Inflammatory macrophage treated with lipopolysaccharide for 1 hour (primary cell): ENCODE measurements around the gene TRIB2.

Source experiments
- DNase-seq, 2 donors: peaks; one replicate each; pipeline ENCODE4 v3.0.0-alpha.2; 2020 to 2022

The TRIB2 gene

DNA sequence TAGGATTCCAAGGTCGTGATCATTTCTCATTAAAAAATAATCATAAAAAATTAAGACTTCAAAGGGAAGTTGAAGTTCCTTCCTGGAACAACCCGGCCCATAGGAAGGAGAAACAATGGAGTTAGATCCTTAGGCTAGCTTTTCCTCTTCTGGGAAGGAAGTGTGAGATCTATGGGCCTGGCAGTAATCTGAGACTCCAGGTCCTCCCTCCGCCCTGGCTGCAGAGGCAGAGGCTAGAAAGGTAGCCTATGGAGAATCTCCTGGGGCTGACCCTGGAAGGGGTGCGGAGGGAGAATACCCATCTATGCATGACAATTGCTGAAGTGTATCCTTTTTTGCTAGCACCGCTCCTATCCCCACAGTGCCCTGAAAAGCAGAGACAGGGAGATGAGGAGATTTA lies 37.9 kb downstream of the TRIB2 start:
- no peak for DNase-seq

DNA sequence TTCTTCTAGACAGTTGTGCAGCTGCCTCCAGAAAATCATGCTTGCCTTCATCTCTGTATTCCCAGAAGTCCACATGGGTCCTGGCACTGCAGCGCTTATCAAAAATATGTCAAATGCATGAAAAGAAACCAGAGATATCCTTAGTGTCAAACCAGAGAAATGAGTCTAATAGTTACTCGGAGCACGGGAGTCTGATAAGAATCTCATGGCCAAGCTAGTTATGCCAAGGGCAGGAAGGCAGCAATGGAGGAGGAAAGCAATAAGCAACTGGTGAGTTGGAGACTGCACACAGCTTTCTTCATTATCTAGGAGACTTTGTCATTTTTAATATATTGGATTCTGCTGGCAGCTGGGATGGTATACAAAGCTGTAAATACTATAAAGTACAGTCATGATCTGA lies 38.6 kb downstream of the TRIB2 start:
- no peak for DNase-seq

DNA sequence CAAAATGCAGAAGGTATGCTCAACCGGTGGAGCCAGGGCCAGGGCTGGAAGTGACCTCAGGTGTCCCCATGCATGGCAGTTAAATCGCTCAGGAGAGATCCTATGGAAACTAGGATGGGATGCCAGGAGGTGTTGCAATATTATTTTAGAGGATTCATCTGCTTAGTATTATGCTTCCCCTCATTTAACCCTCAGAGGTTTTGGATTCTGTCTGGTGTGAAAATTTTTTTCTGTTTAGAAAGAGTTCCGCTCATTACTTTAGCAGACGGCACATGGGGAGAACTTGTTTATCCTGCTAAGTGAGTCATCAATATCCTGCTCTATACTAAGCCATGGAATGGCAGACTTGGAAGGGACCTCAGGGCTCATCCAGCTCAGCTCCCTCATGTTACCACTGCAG lies 42.5 kb downstream of the TRIB2 start:
- no peak for DNase-seq

DNA sequence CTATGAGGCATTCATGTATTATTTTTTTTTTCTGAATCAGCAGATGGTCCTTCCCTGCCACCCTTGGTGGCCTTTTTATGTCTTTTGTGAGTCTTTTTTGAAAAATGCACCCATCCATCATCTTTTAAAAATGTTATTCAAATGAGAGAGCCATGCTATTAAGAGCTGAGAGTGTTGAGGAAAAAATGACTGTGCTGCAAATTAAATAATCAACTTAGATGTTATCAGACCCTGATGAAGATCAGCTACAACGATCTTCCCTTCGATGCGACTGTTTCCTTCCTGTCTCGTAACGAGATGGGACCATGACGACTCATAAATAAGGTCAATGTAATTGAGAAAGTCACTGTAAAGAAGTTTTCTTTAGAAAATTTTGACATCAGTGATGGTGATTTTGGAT lies 44.4 kb downstream of the TRIB2 start:
- no peak for DNase-seq

DNA sequence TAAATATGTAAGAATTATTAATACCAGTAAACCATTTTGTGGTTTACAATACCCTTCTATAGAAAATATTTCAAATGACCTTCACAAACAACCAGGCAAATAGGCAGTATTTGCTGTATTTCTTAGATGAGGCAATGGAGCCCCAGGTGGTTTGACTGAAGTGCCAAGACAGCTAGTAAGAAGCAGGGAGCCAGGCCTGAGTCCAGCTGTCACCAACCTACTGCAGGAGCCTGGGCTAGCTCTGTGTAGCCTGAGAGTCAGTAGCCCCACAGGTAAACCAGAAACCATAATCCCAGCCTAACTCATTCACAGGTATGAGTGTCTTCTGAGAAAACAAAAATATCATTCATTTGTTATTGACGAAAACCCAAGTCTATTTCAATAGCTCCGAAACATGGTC lies 45.6 kb downstream of the TRIB2 start:
- DNase-seq, result no peak

DNA sequence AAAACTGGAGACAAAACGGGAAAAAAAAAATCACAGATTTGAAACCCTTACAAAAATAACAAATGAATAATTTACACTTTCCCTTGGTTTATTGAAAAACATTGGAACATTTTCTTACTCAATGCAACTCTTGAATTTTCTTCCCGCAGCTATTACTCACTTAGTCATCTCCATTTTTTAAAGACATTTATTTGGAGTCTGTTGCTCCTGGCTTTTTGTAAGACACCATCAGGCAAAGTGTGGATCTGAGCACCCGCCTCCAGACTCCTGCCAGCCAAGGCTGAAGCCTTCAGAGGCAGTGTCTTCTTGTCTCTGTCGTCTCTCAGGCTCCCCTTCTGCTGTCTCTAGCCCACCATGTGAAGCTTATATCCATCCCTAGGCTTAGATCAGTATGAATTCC lies 46.2 kb downstream of the TRIB2 start:
- DNase-seq, result no peak

DNA sequence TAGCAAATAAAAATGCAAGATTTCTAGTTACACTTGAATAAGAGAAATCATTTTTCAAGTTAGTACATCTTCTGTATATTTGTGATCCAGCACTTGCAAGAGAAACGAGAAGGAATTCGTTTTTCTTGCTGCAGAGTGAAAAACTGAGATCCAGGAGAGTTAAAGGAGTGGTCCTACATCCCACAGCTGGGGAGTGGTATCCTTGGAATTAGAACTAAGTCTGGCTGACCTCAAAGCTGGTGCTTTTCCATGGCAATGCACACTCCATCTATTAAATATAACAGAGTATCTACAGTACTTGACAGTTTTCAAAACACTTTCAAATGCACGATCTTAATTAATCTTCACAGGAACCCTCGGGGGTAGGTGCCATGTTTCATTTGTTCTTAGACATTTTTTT lies 46.8 kb downstream of the TRIB2 start:
- no peak for DNase-seq

DNA sequence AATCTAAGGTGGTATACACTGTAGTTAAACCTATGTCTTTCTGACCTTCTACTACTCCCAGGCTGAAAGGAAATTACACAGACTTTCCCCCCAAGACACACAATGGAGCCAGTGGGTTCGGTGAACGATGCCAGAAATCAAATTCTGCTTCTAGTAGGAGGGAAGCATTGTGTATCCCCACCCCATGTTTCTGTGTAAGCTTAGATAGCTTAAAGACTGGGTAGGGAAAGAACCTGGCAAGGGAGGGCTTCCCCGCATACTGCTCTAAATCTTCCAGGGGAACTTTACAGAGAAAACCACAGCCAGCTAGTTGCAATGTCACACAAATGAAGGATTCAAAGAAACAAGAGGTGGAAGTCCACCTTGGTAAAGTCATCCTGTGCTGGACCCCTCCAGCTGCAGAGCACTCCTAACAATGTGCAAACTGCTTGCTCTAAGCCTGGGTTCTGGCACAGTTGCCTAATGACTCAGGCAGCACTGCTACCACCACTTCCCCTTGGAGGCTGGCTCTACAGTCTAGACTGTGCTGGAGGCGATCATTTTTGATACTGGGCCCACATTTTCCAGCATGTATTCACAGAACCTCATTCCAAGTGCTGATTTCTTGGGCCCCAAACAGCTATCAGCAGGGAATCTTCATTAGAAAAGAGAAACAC lies 47.5 kb downstream of the TRIB2 start:
- DNase-seq, result no peak

DNA sequence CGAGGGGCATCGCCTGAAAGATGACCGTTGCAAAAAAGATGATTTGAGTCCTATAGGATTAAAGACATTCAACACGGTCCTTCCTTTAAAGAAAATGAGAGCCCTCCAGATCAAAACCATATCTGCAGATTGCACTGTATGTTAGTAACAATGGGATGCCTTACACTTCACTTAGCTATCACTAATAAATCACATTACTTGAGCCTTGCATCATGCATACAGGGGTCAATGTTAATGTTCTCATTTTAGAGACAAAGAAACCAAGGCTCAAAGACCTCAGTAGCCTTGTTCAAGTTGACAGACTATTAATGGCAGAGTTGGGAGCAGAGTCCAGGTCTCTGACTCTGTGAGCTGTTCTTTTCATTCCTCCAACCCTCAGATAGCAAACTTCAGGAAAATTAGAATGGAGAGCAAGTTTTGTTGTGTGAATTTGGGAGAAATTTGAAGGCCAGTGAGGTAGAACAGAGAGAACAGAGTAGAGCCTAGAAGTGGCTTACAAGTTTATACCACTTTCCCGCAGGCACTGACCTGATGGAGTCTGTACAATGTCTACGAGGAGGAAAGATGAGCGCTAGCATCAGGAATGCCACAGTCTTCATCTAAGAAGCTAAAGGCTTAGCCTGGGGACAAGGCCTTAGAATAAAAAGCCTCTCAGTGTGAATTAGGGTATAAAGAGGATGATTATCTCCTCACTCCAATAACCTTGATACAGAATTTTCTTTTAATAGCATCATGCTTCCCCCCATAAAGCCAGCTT lies 48.3 kb downstream of the TRIB2 start:
- no peak for DNase-seq

DNA sequence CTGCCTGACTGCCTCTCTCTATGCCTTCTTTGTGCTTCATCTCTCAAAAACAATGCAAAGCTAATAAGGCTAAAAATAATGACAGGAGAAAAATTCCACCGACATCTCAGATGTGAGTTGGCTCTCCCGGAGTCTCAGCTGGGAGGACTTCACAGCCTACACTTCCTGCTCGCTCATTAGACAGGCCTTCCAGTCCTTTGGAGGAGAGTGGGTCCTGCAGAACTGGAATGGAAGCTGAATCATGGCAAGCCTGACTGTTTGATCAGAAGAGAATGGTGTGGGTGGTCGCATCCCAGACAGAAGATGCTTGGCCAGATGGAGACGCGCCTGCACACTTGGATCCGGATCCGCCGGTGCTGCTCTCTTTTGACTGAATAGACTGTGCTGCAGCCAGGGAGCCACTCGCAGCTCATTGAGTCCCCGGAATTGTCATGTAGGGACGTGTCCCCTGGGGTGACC lies 49.7 kb downstream of the TRIB2 start:
- DNase-seq, result no peak

DNA sequence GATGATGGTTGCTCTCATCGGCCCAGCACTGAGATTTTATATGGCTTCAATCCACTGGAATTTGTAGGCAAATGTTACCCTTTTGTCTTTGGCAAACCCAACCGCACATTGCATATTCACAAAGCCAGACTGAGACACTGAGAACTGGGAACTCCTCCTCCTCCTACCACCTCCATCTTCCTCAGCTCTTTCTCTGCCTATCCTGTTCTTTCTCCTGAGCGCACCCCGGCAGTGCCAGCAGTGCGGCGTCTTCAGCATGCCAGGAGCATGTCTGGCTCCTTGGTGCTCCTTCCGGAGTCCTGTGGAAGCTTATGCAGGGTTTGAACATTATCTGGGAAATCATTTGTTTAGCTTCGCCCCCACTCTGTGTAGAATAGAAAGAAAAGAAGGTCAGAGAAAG lies 50.8 kb downstream of the TRIB2 start:
- DNase-seq, result no peak

DNA sequence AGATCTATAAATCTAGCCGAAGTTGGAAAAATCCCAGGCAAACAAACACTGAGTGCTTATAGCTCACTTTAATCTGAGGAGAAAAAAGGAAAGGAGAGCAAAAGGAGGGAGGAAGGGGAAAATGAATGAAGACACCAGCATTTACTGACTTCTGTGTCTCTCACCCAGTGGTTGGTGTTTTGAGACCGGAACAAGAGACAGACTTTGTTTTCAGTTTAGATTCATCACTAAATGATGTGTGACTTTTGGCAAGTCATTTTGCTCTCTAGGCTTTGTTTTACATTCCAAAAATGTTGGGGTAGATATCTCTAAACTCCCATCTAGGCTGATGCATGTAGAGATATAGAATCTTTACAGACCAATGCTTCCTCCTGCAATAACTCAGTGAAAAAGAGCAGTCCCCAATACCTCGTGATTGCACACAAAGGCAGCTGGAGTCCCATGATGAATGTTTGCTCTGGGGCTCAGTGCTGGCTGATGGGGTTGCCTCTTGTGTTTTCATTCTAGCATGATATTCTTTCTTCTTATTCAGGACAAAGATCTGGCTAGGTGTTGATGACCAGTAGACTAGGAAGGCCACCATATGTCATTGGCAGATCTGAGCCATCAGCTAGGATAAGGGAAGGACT lies 51.4 kb downstream of the TRIB2 start:
- DNase-seq, result no peak

DNA sequence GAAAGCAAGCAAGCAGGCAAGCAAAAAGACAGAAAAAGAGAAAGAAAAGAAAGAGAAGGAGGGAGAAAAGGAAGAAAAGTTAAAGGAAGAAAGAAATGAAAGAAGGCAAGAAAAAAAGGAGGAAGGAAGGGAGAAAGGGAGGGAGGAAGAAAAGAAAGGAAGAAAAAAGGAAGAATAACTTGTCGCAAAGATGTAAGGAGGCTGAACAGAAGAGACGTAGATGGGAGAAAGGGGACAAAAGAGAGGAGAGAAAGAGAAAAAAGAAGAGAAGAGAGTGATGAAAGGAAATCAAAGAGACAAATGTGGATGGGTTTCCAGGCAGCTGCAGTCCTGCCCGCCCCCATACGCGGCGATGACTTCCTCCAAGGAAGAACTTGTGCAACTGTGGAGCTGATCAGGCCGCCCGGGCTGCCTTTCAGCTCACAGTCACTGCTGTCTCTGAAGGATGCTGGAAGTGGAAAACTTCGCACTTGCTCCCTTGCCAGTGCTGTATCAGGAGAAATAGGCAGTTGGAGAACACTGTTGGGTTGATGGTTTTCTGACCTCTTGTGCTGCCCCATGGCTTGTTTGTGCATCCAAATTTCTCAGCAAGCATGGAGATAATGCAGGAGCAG lies 52.9 kb downstream of the TRIB2 start:
- DNase-seq, result peak; percentile 48 to 51

DNA sequence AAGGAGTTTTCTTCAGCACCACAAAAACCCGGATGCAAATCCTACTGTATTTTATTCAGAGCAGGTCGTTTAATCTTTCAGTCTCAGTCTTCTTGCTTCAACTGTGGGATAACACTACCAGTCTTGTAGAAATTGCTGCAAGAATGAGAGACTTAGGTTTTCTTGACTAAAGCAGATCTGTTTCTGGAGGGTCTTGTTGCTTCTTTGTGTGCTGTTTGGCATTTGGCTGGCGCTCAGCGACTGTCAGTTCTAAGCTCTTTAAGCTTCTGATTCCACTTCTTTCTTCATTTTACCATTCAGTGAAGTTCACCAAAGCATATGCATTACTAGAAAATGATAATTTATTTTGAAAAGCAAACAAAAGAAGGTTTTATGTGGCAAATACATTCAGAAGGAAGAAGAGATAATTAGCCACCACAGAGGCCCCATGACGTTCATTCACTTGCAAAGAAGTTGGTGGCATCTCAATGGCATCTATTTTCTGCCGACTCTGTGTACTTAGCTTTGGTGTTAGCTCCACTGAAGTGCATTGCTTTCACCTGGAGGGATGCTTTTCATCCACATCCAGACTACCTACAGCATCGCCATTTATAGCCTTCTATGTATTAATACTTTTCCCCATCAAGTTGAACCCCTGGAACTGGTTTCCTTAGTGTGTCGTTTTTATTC lies 53.7 kb downstream of the TRIB2 start:
- no peak for DNase-seq

DNA sequence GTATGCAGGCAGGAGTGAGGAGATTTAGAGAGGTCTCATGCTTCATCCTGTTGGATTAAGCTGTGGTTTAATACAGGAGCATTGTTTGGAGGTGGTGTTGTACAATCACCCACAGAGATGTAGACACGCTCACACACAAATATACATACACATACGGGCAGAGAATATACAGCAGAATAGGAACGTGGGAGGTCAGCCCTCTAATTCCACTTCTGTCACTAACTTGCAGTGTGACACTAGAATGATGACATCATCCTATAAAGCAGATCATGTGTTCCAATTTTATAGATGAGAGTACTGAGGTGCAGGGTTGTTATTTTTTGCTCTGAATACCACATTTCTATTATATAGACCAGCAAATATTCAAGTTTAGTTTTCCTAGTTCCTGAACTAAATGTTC lies 54.4 kb downstream of the TRIB2 start:
- DNase-seq, result no peak

DNA sequence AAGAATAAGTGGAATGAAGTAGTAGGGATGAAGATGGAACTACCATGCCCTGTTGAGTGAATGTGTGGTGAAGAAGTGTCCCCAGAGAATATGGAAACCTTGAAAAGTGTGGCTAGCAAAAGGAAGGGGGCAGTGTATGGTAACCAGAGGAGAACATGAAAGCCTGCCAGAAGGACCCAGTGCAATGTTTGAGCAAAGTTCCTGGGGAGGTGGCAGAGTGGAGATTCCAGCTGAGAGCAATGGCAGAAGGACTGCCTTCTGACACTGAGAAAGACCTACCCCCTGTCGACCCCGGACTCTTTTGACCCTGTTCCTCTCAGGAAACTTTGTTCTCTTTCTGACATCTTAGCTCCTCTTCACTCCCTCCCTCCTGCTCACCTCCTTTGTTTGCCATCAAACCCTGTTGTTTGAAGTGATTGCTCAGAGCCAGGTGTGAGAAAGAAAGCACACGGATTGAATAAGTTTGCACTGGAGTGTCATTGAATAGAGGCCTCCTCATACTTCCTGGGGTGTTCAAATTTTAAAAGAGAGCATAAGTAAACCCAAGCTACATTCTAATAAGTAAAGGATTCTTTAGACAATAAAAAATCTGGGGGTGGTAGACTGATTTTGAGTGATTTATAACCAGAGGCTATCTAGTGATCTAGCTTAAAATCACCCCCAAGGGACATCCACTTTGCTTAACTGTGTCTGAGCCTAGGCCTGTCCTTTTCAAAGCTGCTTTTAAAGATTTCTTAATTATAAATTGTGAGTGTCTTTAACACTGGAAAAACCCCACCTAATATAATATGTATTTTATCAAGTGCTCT lies 57.1 kb downstream of the TRIB2 start:
- no peak for DNase-seq

DNA sequence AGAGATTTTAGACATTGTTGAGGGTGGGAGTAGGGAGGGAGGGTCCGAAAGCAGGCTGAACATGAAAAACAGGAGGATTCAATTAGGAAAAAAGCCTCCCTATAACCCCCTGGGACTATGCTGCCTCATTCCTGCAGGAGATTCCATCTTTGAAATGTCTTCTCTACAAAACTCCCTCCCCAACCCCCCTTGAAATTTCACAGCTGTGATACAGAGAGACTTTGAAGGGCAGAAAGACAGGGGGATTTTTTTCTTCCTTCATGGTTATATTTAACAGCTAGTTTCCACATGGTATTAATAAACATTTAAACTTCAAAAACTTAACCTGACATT lies 57.6 kb downstream of the TRIB2 start:
- DNase-seq, result no peak

DNA sequence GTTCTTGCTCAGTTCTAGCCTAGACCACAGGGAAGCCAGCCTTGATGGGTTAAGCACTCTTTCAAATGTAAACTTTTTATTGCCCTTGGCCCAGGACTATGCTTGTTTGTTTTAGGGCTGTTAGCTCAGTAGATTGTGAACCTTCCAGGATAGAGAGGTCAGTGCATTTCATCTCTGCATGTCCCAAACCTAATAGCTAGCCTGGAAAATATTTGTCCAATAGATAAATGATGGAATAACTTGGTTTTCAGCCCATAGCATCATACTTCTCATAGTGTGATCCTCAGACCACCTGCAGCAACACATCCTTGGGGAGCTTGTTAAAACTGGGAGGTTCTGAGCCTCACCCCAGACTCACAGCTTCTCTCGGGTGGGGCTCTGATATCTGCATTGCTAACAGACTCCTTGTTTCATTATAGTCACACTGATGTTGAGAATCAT lies 59.8 kb downstream of the TRIB2 start:
- no peak for DNase-seq

DNA sequence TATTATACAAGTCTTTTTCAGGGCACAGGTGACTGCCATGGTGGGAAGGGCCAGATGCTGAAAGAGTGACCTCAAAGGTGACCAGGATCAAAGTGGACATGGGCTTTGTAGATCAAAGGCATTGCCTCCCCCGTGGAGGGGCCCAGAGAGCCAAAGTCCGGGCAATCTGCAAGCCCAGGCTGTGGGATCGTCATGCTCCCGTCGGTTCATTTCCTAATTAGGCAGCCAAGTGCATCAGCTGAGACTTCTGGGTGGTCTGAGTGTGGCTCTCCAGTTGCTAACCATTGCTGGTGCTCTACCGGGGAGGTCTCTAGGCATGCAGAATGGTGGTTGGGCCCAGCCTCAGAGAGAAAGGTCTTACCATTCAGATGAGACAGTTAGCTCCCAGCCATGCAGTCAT lies 61.6 kb downstream of the TRIB2 start:
- DNase-seq, result no peak

DNA sequence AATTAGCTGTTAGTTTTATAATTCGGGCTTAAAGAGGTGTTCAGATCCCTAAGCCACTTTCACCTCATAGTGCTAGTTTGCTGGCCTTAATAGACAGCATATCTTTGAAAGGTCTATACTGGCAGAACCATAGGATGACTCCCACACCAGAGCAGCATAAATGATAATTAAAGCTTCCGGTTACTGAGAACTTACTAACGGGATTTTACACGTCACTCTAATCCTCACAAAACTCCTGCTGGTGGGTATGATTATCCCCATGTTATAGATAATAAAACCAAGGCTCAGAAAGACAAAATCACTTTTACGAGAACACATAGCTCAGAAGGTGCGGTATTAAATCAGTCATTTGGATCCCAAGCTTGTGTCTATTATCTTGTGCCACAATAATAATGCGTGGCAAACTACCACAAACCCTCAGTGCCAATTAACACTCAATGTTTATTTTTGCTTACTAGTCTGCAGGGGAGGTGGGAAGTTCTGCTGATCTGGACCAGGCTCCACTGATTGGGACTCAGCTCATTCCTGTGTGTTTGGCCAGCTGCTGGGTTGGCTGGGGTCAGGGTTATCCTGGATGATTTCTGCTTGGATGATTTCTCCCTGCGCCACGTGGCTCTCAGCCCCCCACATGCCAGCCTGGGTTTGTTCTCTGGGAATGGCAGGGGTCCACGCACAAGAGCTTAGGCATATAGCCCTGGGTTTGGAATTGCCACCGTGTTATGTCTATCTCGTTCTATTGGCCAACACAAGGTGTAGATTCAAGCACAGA lies 62.3 kb downstream of the TRIB2 start:
- DNase-seq, result no peak

DNA sequence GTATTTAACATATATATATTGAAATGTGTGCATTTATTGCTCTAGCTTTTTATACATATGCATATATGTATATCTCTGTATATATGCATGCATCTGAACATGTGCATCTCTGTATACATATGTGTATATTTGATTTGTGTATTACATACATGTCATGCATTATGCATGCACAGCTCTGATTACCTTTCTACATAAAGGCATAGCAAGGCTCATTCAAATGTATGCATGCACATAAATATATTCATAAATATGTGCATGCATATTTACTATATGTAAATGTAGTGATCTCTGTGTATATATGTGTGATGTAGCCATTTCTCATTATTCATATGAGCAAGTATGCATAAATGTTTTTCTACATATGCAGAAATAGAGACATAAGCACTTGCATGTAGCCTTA lies 64.6 kb downstream of the TRIB2 start:
- no peak for DNase-seq
